Progenitor cell of endocrine pancreas (in vitro differentiated cells): Measurements from ENCODE around the gene TMEM164. TPM values are rescaled to one million over a fixed set of nuclear protein-coding genes. Genes with fewer than 3 reads are reported as not detected.

Experiments
- DNase-seq: peaks from one replicate; pipeline ENCODE4 v3.0.0; 2021; ENCODE audit warnings: low spot score; ENCODE audit not compliant: unreplicated experiment
- H3K27ac Mint-ChIP-seq: 2 replicates; pipeline ENCODE4 v1.8.0; 2021; ENCODE audit warnings: mild to moderate bottlenecking, moderate library complexity, mixed read lengths
- H3K27me3 Mint-ChIP-seq: 2 replicates; pipeline ENCODE4 v1.8.0; 2021; ENCODE audit warnings: mixed read lengths
- H3K36me3 Mint-ChIP-seq: 2 replicates; pipeline ENCODE4 v1.8.0; 2022; ENCODE audit warnings: mixed read lengths; ENCODE audit not compliant: insufficient read depth
- H3K4me1 Mint-ChIP-seq: 2 replicates; pipeline ENCODE4 v1.8.0; 2021; ENCODE audit warnings: low read depth, mixed read lengths
- H3K4me3 Mint-ChIP-seq: 2 replicates; pipeline ENCODE4 v1.8.0; 2021; ENCODE audit warnings: low read depth, mild to moderate bottlenecking, moderate library complexity, mixed read lengths
- H3K9me3 Mint-ChIP-seq: 2 replicates; pipeline ENCODE4 v1.8.0; 2021; ENCODE audit warnings: low read depth, mixed read lengths
- total RNA-seq: library from RNA; stranded (reverse); gene quantifications from 2 replicates; pipeline ENCODE4 v1.2.1, GENCODE V29; 2021
- TF ChIP-seq, protein P1 (sequence below): fragments of 200-600 bp; sonication (generic); IDR thresholded peaks from one replicate; pipeline ENCODE4 v1.5.0; 2021; ENCODE audit warnings: antibody characterized with exemption, mild to moderate bottlenecking; ENCODE audit not compliant: unreplicated experiment

The TMEM164 gene
- total RNA-seq, 1 donor from 2014 or later, result 109 TPM

GRCh38 chrX:110103344-110103743 lies 100.4 kb downstream of the TMEM164 start:
- H3K36me3 Mint-ChIP-seq, result peaks cover 6% of the 10 kb centered on the region
- no peak for DNase-seq
- H3K4me1 Mint-ChIP-seq, result peaks cover 7% of the 10 kb centered on the region
- H3K4me3 Mint-ChIP-seq, result no peak overlapping the region
- H3K27ac Mint-ChIP-seq, result no peak overlapping the region
- TF ChIP-seq, protein P1, sequence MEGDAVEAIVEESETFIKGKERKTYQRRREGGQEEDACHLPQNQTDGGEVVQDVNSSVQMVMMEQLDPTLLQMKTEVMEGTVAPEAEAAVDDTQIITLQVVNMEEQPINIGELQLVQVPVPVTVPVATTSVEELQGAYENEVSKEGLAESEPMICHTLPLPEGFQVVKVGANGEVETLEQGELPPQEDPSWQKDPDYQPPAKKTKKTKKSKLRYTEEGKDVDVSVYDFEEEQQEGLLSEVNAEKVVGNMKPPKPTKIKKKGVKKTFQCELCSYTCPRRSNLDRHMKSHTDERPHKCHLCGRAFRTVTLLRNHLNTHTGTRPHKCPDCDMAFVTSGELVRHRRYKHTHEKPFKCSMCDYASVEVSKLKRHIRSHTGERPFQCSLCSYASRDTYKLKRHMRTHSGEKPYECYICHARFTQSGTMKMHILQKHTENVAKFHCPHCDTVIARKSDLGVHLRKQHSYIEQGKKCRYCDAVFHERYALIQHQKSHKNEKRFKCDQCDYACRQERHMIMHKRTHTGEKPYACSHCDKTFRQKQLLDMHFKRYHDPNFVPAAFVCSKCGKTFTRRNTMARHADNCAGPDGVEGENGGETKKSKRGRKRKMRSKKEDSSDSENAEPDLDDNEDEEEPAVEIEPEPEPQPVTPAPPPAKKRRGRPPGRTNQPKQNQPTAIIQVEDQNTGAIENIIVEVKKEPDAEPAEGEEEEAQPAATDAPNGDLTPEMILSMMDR, result no peak
- H3K27me3 Mint-ChIP-seq, result no peaks in the 10 kb centered on the region
- H3K9me3 Mint-ChIP-seq, result no peaks in the 10 kb centered on the region

GRCh38 chrX:110104078-110104477 lies 101.2 kb downstream of the TMEM164 start:
- H3K4me3 Mint-ChIP-seq, result no peak overlapping the region
- H3K4me1 Mint-ChIP-seq, result peaks cover 7% of the 10 kb centered on the region
- TF ChIP-seq, protein P1, result no peak
- DNase-seq, result no peak
- no peaks in the 10 kb centered on the region for H3K9me3 Mint-ChIP-seq
- H3K27me3 Mint-ChIP-seq, result no peaks in the 10 kb centered on the region
- H3K36me3 Mint-ChIP-seq, result peaks cover 8% of the 10 kb centered on the region
- H3K27ac Mint-ChIP-seq, result peak overlapping the region; percentile 32

DNA sequence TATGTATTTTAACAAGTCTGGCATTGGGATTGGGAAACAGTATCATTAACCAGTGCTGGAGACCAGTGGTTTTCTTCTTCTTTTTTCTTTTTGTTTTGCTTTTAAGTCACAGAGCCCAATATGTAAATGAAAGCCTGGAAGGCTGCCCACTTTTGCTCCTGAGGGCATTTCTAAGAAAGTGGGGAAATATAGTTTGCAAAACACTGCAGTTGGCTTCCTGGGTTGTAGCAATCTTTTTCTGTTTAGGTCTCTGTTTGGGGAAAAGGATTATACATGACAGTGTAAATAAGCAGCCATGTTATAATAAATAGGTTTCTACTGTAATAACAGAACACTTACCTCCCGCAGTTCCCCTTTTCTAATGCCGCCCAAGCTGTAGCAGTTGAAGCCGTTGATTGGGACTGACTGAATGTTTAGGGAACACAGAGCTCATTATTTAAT lies 105.5 kb downstream of the TMEM164 start:
- Mint-ChIP-seq H3K9me3 (no peaks in the 10 kb centered on the region), H3K36me3 (peaks cover 9% of the 10 kb centered on the region), H3K4me1 (peaks cover 9% of the 10 kb centered on the region), H3K27me3 (no peaks in the 10 kb centered on the region), H3K27ac (no peak overlapping the region), H3K4me3 (no peak overlapping the region)
- TF ChIP-seq, protein P1, result no peak
- no peak for DNase-seq

- H3K36me3 Mint-ChIP-seq, result peaks cover 8% of the 10 kb centered on the region
- peak overlapping the region; percentile 50 for H3K27ac Mint-ChIP-seq
- DNase-seq, result no peak
- no peak overlapping the region for H3K4me3 Mint-ChIP-seq
- TF ChIP-seq, protein P1, result no peak
- peaks cover 25% of the 10 kb centered on the region for H3K4me1 Mint-ChIP-seq
- no peaks in the 10 kb centered on the region for H3K27me3 Mint-ChIP-seq
- no peaks in the 10 kb centered on the region for H3K9me3 Mint-ChIP-seq
Measured at GRCh38 chrX:110114260-110114776, 111.4 kb downstream of the TMEM164 start.

DNA sequence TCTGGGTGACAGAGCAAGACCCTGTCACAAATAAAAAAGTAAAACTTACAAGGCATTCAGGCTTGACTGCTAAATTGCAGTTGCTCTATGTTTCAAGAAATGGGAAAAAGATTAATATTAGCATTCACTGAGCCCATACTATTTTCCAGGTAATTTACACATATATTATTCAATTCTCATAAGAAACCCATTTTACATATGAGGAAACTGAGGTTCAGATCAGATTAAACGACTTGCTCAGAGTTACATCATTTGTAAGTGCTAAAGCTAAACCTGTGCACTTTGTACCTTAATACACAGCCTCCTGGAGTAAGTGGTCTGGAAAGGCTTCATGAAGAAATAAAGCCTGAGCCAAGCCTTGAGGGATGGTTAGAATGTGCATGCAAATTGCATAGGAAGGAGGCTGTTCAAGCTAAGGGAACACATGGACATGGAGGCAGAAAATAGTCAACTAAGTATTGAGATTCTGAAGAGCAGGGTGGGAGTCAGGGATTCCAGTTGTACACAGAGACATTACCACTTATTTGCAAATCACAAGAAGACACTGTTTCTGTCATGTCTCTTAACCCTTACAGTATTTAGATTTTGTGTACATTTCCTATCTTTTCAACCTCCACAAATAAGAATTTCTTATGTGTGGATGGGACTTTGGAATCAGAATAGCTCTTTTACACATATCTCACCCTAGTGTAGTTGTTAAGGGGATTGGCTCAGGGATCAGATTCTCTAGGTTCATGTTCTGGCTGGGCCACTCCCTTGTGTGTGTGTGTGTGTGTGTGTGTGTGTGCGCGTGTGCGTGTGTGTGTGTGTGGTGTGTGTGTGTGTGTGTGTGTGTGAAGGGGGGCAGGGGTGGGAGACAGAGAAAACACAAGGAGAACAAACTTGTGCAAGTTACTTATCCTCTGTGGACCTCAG lies 113.4 kb downstream of the TMEM164 start:
- H3K9me3 Mint-ChIP-seq, result no peaks in the 10 kb centered on the region
- TF ChIP-seq, protein P1, result no peak
- H3K4me3 Mint-ChIP-seq, result no peak overlapping the region
- H3K27ac Mint-ChIP-seq, result peak overlapping the region; percentile 66
- no peak for DNase-seq
- peaks cover 38% of the 10 kb centered on the region for H3K4me1 Mint-ChIP-seq
- peaks cover 8% of the 10 kb centered on the region for H3K36me3 Mint-ChIP-seq
- H3K27me3 Mint-ChIP-seq, result no peaks in the 10 kb centered on the region
